CD4-positive, alpha-beta T cell treated with Interferon alpha-2 for 1 hour (primary cell): ENCODE results near the gene ZSCAN22.
"Not testable (repeated sequence)": the region's sequence is repeated elsewhere in the genome, so short reads cannot be mapped to it uniquely, and the experiment has no call there.

Source experiments
- DNase-seq, 2 donors: peaks; one replicate each; pipeline ENCODE4 v3.0.0-alpha.2; 2020 to 2022

ZSCAN22 gene

GRCh38 chr19:58352760-58353671, 26.2 kb downstream of the ZSCAN22 start, which contains the start of gene A1BG:
Gene A1BG (minus strand): TSS chr19:58353492. CDS start chr19:58353437, 55 bp downstream.
- no peak for DNase-seq

DNA sequence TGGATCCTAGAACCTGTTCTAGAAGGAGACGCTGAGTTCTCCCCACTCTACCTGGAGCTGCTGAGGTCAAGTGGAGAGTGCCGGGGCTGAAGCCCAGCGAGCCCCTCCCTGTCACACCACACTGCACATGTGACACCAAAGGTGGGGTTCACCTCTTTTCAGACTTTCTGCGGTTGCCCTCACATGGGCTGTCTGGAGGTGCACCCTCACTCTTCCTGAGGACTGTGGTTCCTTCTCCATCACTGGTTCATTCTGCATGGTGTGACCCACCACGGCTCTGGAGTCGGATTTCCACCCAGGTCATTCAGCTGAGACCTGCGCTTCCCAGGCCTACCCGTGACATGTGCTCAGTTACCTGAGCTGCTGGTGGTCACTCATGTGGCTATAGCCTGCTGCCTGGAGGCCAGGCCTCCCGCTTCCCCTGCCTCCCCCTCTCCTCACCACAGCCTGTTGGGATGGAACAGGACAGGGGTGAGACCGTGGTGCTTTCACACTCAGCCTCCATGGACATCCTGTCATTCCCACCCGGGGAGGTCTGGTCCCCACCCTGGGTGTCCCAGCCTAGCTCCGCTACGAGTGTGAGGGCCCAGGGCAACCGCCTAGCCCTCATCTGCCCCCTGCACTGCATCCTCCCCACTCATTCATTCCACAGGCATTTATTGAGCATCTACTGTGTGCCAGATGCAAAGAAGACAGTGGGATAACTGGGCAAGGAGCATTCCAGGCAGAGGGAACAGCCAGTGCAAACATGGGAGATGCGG, 27.1 kb downstream of the ZSCAN22 start:
- no peak for DNase-seq

GRCh38 chr19:58354478-58355030, 27.8 kb downstream of the ZSCAN22 start:
- DNase-seq = no peak

DNA sequence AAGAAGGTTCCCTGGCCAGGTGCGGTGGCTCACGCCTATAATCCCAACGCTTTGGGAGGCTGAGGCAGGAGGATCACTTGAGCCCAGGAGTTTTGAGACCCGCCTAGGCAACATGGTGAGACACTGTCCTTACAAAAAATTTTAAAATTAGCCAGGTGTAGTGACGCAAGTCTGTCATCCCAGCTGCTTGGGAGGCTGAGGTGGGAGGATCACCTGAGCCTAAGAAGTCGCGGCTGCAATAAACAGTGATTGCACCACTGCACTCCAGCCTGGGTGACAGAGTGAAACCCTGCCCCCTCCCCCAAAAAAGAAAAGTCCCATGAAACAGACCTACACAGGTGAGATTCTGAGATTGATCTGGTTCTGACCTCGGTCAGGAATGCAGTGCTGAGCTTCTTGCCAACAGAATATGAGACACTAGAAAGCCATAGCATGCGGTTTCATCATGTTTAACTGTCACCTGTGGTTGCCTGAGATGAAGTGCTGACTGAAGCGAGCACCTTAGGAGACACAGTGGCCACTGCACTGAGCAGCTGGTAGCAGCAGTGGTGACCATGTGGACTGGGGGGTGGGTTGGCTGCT, 28.5 kb downstream of the ZSCAN22 start:
- no peak for DNase-seq

DNA sequence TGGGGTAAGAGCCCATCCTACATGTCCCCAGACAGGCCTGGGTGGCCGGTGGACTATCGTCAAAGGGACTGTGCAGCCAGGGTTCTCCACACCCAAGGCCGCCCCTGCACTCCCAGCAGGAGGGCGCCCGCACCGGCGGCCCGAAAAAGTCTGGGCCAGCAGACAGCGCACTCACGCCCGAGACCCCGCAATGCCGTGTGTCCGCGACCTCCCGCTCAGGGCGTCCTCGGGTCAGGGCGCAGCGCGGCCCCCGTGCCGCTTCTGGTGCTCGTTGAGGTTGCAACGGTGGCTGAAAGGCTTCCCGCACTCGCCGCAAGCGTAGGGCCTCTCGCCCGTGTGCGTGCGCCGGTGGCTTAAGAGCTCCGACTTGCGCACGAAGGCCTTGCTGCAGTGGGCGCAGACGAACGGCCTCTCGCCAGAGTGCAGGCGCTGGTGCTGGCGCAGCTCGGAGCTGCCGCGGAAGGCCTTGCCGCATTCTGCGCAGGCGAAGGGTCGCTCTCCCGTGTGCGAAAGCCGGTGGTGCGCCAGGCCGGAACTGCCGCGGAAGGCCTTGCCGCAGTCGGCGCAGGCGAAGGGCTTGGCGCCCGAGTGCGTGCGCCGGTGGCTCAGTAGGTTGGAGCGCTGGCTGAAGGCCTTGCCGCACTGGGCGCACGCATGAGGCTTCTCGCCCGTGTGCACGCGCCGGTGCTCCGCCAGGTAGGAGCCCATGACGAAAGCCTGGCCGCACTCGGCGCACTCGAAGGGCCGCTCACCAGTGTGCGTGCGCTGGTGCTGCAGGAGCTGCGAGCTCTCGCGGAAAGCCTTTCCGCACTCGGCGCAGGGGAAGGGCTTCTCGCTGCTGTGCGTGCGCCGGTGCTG, 29.3 kb downstream of the ZSCAN22 start:
- DNase-seq = peak in 1 of 2 donors; percentile 39

DNA sequence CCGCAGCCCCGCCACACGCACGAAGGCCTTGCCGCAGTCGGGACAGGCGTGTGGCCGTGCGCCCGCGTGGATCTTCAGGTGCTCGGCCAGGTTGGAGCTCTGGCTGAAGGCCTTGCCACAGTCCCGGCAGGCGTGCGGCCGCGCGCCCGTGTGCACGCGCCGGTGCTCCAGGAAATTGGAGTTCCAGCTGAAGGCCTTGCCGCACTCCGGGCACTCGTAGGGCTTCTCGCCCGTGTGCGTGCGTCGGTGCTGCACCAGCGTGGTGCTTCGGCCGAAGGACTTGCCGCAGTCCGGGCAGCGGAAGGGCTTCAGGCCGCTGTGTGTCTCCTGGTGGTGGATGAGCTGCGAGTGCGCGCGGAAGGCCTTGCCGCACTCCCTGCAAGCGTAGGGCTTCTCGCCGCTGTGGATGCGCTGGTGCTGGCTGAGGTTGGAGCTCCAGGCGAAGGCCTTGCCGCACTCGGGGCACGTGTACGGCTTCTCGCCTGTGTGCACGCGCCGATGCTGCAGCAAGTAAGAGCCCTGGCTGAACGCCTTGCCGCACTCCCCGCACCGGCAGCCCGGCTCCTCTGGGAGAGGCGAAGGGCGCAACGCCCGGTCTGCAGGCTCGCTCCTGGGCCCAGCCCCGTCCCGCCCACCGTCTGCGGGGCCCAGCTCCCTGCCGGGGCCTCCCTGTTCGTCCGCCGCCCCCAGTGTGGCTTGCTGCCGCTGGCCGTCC, 30.1 kb downstream of the ZSCAN22 start:
- DNase-seq = no peak

GRCh38 chr19:58357481-58358145, 30.8 kb downstream of the ZSCAN22 start:
- no peak for DNase-seq

DNA sequence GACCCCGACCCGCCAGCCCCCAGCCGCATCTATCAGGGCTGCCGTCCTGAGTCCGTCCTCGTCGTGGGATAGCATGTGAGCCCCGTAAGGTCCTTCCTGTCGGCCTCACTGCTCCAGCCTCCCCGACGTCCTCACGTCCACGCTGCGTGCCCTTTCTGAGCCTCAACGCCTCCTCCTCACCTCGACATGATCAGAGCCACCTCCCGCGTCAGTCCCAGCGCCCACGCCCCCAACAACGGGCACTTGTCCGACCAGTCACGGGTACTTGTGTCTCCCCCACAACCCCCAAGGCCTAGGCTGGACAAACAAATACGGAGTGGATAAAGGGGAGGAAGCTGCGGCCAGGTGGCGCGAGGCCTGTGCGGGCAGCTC, 35.1 kb downstream of the ZSCAN22 start:
- no peak for DNase-seq

GRCh38 chr19:58362272-58362994, 35.6 kb downstream of the ZSCAN22 start, which contains the start of gene ZNF497:
Gene ZNF497 (minus strand): TSS chr19:58362751. CDS start chr19:58357635, 5,116 bp downstream.
- peak; percentile 97 for DNase-seq

DNA sequence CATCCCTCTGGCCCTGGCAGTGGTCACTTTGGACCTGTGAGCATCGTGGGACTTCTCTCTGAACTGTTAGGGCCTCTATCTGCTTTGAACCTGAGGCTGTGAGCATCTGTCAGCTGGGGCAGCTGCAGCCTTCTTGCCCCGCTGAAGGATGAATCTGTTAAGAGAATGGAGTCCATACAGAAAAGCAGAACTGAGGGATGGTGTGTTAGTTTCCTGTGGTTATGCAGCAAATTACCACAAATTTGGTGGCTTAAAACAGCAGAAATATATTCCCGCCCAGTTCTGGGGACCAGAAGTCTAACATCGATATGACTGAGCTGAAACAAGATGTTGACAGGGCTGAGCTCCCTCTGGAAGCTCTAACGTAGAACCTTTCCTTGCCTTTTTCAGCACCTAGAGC, 37.4 kb downstream of the ZSCAN22 start:
- no peak for DNase-seq

- DNase-seq = no peak
These were observed 40.0 kb downstream of the ZSCAN22 start for GRCh38 chr19:58366585-58367430.

GRCh38 chr19:58367698-58368454, 41.1 kb downstream of the ZSCAN22 start:
- DNase-seq = no peak

DNA sequence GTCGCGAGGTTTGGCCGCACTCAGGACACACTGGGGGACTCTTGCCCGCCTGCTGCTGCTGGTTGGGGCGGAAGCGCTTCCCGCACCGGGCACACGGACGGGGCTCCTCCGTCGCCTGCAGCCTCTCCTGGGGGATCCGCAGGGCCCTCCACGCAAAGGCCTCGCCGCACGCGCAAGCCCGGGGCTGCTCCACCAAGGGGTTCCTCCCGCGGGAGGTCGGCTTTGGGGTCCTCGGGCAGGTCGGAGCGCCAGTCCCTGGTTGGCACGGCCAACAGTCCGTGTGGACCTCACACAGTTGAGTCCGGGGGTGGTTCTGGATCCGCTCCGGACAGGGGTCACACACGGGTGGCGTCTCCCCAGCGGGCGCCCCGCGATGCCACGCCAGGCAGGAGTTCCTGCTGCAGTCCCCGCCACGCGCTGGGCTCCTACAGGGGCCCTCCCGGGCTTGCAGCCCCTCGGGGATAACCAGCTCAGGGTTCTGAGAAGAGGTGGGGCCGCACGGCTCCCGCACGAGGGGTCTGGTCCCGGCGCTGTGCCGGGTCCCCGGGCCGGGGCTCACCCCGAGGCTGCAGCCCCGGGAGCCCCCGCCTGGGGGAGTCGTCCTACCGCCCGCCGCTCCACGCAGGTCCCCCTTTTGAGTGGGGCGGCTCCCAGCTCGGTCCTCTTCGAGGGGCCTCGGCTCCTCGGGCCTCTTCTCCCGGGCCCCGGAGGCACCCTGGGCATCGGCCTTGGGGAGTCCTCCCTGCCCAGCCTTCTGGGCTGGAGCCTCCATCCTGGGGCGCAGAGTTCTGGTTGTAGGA, 42.0 kb downstream of the ZSCAN22 start:
- no peak for DNase-seq

DNA sequence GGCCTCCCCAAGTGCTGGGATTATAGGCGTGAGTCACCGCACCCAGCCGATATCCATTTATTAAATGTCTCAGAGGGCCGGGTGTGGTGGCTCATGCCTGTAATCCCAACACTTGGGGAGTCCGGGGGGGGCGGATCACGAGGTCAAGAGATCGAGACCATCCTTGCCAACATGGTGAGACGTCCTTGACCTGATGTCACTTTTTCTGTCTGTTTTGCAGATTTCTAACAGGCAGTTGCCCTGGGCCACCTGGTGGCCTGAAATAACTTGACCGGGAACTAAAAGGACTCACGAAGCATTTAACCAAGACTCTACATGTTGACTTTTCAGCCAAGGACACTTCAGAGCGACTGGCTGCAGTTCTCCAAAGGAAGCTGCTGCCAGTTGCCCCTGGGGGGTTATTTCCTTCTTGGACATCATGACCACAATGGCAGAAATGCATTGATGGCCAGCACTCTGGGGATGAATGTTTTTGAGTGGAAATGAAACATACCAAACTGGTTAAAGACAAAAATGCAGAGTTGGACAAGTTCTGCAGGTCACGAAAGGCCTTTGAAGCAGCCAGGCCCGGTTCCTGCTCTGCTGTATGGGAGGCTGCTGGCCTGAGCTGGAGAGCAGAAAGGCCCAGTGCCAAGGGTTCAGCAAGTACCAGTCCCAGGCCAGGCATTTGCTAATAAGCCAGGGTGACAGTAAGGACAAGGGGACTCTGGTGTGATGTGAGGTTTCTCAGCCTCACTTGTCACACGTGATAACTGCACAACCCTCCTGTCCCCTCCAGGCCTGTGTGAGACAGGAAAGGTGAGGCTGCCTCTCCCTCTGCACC, 45.7 kb downstream of the ZSCAN22 start:
- no peak for DNase-seq

GRCh38 chr19:58374200-58374599, 47.4 kb downstream of the ZSCAN22 start:
- no peak for DNase-seq

DNA sequence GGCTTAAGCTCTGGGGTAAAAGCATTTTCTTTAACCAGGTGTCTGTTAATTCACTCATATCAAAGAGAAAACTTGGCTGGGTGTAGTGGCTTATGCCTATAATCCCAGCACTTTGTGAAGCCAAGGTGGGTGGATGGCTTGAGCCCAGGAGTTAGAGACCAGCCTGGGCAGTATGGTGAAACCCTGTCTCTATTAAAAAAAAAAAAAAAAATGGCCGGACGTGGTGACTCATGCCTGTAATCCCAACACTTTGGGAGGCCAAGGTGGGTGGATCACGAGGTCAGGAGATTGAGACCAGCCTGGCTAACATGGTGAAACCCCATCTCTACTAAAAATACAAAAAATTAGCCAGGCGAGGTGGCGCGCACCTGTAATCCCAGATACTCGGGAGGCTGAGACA, 49.9 kb downstream of the ZSCAN22 start:
- not testable (repeated sequence) for DNase-seq

GRCh38 chr19:58379246-58379645, 52.5 kb downstream of the ZSCAN22 start:
- DNase-seq = no peak
